Right kidney (tissue), 1 donor: Measurements from ENCODE around the gene TEX264.

Experiments
- DNase-seq: peaks from one replicate; pipeline ENCODE4 v3.0.0-alpha.2; 2016

TEX264 gene

GRCh38 chr3:51691949-51692348, 20.9 kb downstream of the TEX264 start:
- DNase-seq, result no peak

DNA sequence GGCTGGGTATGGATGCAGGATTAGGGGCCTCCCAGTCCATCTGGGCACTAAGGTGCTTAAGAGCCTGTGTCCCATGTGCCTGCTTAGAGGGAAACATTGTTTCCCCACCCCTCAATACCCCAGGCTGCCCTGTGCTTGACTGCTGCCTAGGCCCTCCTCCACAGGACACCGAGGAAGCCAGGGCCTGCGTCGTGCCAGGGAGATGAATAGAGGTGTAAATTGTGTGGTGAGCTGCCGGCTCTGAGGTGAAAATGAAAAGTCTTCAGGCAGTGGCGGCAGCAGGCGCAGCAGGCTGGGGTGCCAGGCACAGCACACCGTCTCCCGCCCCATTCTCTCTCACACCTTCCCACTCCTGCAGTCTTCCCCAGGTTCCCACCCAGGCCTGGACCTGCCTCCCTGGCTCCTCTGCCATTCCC, 21.9 kb downstream of the TEX264 start:
- no peak for DNase-seq

DNA sequence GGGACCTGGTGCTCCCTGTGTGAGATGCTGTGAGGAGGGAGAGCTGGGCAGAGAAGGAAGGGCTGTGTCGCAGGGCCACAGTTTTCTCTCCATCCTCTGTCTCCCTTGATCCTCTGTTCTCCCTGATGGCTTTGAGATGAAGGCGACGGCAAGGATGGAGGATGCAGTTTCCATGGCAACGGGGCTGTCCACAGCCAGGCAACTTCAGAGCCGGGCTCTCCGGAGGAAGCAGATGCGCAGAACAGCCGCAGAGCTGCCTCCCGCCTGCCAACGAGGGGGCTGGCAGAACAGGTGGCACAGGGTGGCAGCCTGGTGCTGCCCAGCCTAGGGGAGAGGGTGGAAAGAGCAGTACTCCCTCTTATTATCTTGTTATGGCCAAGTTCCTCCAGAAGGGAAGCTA, 25.9 kb downstream of the TEX264 start:
- no peak for DNase-seq

DNA sequence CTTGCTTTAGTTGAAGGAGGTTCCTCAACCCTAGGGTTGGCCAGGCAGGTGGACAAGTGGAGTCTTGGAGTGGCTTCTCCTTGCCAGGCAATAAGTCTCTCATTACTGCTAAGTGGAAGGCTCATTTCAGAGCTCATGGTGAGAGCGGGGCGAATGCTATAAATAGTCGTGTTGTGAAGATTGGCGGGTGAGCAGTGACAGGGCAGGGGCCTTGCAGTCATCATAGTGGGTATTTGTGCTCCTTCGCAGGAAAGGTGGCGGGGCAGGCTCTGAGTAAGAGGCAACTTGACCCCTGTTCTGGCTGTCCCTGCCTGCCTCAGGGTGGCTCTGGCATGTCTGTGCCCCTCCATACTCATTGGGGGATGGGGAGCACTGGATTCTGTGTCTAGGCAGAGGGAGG, 27.2 kb downstream of the TEX264 start:
- no peak for DNase-seq

DNA sequence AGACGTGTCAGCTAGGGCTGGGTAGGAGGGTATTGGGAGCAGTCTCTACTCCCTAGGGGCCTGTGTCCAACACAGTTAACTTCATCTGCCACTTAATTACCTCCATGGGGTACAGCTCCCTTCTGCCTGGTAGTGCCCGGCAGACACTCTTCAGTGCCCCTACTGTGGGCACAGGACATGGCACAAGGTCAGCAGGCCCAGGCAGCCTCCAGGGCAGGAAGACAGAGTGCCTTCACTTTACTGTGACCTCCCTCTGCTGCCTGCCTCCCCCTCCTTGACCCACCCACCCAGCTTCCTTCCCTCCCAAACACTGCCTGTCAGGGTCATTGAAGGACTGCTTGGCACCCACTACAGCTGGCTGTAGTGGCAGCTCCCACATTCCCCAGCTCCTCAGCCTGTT, 29.4 kb downstream of the TEX264 start:
- no peak for DNase-seq

GRCh38 chr3:51702156-51702555, 31.1 kb downstream of the TEX264 start:
- DNase-seq, result no peak

DNA sequence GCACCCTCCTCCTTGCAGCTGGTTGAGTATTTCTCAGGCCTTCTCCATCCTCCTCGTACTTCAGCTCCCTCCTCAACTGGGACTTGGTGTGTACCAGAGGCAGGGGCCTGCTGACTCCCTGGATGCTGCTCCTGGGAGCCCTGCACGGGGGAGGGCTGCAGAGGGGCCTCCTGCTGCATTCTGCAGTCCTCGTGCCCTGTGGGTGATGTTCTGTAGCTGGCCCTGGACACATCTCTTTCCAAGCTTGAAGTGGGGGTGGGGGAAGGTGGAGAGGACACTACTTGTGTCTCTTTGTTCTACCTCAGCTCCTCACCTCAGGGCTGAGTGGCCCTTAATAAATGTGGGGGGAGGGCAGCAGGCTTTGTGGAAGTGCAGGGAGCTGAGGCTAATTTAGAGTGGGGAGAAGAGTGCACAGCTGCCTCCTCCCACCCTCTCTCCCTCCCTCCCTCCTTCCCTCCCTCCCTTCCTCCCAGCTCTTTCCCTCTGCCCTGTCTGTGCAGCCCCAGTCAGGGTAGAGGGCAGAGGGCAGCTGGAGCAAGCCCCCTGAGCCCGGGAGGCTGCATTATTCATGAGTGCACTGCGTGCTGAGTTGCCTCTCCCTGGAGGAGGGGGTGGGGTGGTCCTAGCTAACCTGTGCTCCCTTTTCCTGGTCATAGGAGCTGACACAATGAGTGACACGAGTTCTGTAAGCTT, 32.2 kb downstream of the TEX264 start:
- no peak for DNase-seq

GRCh38 chr3:51703761-51704510, 32.9 kb downstream of the TEX264 start:
- no peak for DNase-seq

- DNase-seq, result no peak
Measured at GRCh38 chr3:51704511-51704950, 33.5 kb downstream of the TEX264 start.

DNA sequence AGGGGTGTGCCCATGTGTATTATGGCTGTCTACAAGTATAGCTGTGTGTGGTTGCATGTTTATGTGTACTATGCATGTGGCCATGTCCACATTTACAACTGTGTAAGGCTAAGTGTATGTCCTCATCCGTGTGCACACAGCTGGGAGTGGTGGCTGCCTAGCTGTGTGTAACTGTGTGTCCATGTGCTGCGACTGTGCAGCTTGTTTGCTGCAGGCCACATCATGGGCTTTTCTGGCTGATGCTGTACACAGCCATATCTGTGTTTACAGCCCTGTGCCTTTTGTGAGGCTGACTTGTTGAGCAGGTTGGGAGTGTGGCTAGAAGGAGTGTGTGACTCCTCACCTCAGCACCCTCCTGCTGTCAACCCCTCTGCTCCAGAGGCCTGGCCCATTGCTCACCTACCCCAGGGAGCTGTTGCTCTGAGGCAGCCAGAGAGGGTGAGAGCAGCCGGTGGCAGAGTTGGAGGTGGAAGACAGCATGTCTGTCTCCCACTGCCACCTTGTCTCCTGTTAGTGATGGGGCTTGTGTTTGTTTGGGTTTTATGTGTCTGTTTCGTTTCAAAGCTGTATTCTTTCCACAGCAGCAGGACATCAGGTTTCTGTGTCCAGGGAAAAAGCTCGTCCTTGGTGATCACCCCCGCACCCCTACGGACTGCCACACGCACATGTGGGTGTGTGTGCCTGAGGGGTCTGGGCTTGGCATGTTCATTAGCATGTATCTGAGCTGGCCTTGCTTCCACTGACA, 34.4 kb downstream of the TEX264 start:
- DNase-seq, result no peak

GRCh38 chr3:51706021-51706485, 35.0 kb downstream of the TEX264 start:
- no peak for DNase-seq

DNA sequence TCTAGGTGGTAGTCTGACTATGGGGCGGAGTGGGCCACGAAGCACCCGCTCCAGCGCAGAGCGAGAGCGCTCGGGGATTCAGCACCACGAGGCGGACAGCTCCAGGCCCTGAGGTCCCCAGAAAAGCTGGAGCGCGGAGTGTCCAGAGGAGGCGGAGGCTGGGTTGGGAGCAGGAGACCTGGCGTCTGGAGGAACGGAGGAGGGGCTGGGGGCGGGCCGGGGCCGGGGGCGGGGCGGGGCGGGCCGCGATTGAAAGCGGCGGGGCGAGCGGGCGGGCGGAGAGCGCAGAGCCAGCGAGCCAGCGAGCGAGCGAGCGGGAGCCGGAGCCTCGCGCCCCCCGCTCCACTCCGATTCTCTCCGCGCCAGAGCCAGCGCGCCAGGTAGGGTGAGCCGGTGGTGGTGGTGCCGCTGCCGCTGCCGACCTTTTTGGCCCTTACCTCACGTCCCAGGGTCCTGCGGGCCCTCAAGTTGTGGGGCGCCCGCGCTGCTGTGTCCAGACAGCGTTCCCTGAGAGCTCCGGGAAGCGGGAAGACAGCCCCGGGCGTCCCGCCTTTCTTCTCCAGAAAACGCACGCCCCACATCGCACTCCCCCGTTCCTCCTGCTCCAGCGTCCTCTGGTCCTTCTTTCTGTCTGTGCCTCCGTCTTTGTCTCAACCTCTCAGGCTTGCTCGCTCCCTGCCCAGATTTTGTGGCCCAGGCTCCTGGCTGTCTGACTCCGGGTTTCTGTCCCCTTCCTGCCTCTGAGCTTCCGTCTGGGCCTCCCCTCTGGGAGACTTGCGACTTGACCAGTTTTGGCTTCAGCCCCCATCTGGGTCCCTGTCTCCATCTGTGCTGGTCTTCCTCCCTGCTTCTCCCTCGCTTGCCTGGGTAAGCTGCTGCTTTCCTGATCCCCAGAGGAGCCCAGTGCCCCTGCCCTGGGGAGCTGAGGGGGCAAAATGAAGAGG, 36.0 kb downstream of the TEX264 start, which contains the start of gene GRM2:
GRM2 (plus strand) TSS at position 281 of the 944 bp plus-strand sequence. CDS start 1,916 bp downstream, outside the sequence.
- peak; percentile 80 for DNase-seq

GRCh38 chr3:51708216-51708845, 37.3 kb downstream of the TEX264 start:
- no peak for DNase-seq

- DNase-seq, result no peak
Measured at GRCh38 chr3:51709004-51709420, 38.0 kb downstream of the TEX264 start.

DNA sequence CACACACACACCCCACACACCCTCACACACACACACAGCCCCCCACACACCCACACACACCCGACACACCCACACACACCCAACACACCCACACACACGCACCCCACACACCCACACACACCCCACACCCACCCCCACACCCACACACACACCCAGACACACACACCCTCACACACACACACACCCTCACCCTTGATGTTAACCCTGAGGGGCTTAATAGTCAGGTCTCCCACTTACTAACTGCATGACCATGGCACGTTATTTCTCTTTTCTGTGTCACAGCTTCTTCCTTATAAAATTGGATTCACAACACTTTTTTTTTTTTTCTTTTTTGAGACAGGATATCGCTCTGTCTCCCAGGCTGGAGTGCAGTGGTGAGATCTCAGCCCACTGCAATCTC, 38.6 kb downstream of the TEX264 start:
- no peak for DNase-seq

DNA sequence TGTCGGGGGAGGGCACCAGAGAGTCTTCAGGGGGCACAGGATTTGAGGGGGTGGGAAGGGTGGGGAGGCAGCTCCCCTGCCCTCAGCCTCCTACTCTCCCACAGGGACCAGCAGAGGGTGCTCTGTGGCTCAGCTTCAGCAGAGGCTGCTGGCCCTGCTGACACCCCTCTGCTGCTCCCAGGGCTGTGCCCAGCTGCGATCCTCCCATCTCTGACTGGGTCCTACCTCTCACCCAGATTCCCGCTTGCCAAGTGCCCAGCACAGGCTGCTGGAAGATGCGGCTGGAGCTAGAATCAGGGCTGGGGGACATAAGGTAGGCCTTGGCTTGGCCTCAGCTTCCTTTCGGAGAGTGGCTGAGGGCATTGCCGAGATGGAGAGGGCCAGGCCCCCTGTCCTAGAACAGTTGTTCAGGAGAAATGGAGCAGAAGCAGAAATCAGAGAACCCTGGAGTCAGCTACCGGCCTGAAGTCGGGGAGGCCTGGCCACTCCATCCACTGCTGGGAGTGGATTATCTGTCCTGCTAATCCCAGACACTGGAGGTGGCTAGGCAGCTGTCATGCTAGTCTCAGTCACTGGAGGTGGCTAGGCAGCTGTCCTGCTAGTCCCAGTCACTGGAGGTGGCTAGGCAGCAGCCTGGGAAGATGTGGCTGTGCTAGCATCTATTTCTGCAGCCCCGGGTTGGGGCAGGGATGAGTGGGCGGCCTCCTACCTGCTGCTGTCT, 39.7 kb downstream of the TEX264 start:
- no peak for DNase-seq

- DNase-seq, result no peak
Measured at GRCh38 chr3:51711352-51712037, 40.4 kb downstream of the TEX264 start.

DNA sequence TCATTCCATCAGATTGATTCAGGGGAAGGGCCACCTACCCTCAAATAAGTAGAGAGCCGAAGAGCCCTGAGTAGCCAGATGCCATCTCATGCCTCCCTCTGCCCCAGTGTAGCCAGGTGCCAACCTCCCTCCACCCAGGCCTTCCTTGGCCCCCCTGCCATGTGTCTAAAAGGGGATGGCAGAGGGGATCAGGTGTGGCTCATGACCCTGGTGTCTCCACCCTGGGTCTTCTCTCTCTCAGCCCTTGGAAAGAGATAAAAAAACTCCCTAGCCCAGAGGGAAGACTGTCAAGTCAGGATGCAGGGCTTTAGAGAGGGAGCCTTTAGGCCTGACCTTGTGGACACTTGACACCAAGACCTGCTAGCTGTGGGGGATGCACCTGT, 41.0 kb downstream of the TEX264 start:
- no peak for DNase-seq

DNA sequence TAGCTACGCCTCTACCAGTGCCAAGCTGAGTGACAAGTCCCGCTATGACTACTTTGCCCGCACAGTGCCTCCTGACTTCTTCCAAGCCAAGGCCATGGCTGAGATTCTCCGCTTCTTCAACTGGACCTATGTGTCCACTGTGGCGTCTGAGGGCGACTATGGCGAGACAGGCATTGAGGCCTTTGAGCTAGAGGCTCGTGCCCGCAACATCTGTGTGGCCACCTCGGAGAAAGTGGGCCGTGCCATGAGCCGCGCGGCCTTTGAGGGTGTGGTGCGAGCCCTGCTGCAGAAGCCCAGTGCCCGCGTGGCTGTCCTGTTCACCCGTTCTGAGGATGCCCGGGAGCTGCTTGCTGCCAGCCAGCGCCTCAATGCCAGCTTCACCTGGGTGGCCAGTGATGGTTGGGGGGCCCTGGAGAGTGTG, 41.5 kb downstream of the TEX264 start:
- DNase-seq, result no peak

- DNase-seq, result no peak
Measured at GRCh38 chr3:51712963-51713362, 41.9 kb downstream of the TEX264 start.
